Measurements from ENCODE around the gene EML5. TPM values are rescaled to one million over a fixed set of nuclear protein-coding genes. Genes with fewer than 3 reads are reported as not detected.

EML5 gene
- total RNA-seq, 1 experiment from 2014 or later: 1.8 TPM

DNA sequence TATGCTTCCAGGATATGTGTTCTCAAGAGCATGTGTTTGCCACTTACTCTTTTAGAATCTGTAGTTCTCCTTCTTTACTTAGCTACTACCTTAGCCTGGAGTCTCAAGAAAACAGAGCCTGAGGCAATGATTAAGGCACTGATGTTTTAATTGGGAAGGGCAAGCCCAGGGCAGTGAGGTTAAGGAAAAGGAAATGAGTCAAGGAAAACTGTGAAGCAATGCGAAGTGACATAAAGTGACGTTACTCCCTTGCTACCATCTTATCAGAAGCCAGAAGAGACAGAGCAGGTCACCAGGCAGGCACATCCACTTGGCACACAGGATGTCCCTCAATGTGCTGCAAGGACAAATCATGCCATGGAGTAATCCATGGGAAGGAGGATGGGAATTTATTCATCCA lies 11.3 kb upstream of the EML5 start:
- intact Hi-C loops (cut with micrococcal nuclease): no loop called here
- Histone ChIP-seq H3K4me3 (replicated peaks in 1 of 2; ENCODE audit: low read depth in 1 of 2, low read length in 2 of 2) (no peak overlapping the region), H3K27me3 (ENCODE audit: insufficient read depth, low read length) (no peaks in the 10 kb centered on the region), H3K9me3 (ENCODE audit: control insufficient read depth in 1 of 2, insufficient read depth in 1 of 2, low read depth in 1 of 2, low read length in 2 of 2) (no peaks in the 10 kb centered on the region), H4K20me1 (ENCODE audit: insufficient read depth) (no peaks in the 10 kb centered on the region), H3K4me1 (ENCODE audit: control insufficient read depth in 1 of 2, insufficient read depth in 2 of 2, low read length in 2 of 2) (no peaks in the 10 kb centered on the region), H3K9ac (ENCODE audit: low read length) (no peak overlapping the region), H3K79me2 (ENCODE audit: insufficient read depth, low read length) (no peaks in the 10 kb centered on the region), H2AFZ (ENCODE audit: low read depth, low read length, poor library complexity, severe bottlenecking) (no peak overlapping the region), H3K36me3 (ENCODE audit: control insufficient read depth in 1 of 2, insufficient read depth in 2 of 2, low read length in 2 of 2) (no peaks in the 10 kb centered on the region), H3K9me2 (ENCODE audit: insufficient read depth) (no peaks in the 10 kb centered on the region), H3K4me2 (ENCODE audit: low read length) (no peak overlapping the region), H3K27ac (ENCODE audit: low read depth, low read length) (no peak overlapping the region)
- DNase-seq (ENCODE audit: low read depth, low spot score): no peak
- ATAC-seq: no peak
- CTCF ChIA-PET: no interaction called here
- TF ChIP-seq SIN3A (IDR thresholded peaks at IDR 0.05; ENCODE audit: low read depth): no peak
- TF ChIP-seq TCF7L2 (IDR thresholded peaks at IDR 0.05; ENCODE audit: borderline replicate concordance, extremely low read depth, insufficient read depth, insufficient read length): no peak
- no peak for TF ChIP-seq CBX3 (IDR thresholded peaks at IDR 0.05; ENCODE audit: low read depth)
- no peak for TF ChIP-seq EZH2phosphoT487 (IDR thresholded peaks at IDR 0.05; ENCODE audit: borderline replicate concordance)
- no peak for TF ChIP-seq RAD21 (IDR thresholded peaks at IDR 0.05; ENCODE audit: low read depth)
- no peak for TF ChIP-seq SP1 (IDR thresholded peaks at IDR 0.05; ENCODE audit: low read depth)
- TF ChIP-seq ZFX (IDR thresholded peaks at IDR 0.05): no peak
- TF ChIP-seq FOSL1 (IDR thresholded peaks at IDR 0.05; ENCODE audit: low read depth): no peak
- TF ChIP-seq EGR1 (IDR thresholded peaks at IDR 0.05; ENCODE audit: low read depth): no peak
- no TSS peak for BruUV-seq (replicated peaks)
- RAD21 ChIA-PET (ENCODE audit: low non-redundant PET in 1 of 2, low total read pairs in 2 of 2, uncharacterized antibody in 2 of 2, unreplicated experiment in 2 of 2): no interaction called here
- POLR2A ChIA-PET: no interaction called here

DNA sequence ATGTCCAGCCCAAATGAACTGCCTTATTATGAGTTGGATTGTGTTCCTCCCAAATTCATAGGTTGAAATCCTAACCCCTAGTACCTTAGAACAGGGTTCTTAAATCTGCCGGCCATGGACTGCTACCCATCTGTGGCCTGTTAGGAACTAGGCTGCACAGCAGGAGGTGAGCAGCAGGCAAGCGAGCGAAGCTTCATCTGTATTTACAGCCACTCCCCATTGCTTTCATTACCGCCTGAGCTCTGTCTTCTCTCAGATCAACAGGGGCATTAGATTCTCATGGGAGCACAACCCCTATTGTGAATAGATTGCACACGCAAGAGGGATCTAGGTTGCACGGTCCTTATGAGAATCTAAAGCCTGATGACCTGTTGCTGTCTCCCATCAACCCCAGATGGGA lies 9.8 kb upstream of the EML5 start:
- H3K27me3 ChIP-seq (ENCODE audit: insufficient read depth, low read length): no peaks in the 10 kb centered on the region
- ChIA-PET CTCF (no interaction called here), POLR2A (no interaction called here), RAD21 (ENCODE audit: low non-redundant PET in 1 of 2, low total read pairs in 2 of 2, uncharacterized antibody in 2 of 2, unreplicated experiment in 2 of 2) (no interaction called here)
- H3K9ac ChIP-seq (ENCODE audit: low read length): no peak overlapping the region
- no peaks in the 10 kb centered on the region for H3K9me3 ChIP-seq (ENCODE audit: control insufficient read depth in 1 of 2, insufficient read depth in 1 of 2, low read depth in 1 of 2, low read length in 2 of 2)
- no peaks in the 10 kb centered on the region for H3K4me1 ChIP-seq (ENCODE audit: control insufficient read depth in 1 of 2, insufficient read depth in 2 of 2, low read length in 2 of 2)
- no peak for ATAC-seq
- DNase-seq (ENCODE audit: low read depth, low spot score): no peak
- no peak overlapping the region for H3K4me2 ChIP-seq (ENCODE audit: low read length)
- no TSS peak for BruUV-seq (replicated peaks)
- no peak overlapping the region for H3K4me3 ChIP-seq (replicated peaks in 1 of 2; ENCODE audit: low read depth in 1 of 2, low read length in 2 of 2)
- H3K79me2 ChIP-seq (ENCODE audit: insufficient read depth, low read length): no peaks in the 10 kb centered on the region
- H3K27ac ChIP-seq (ENCODE audit: low read depth, low read length): no peak overlapping the region
- H3K9me2 ChIP-seq (ENCODE audit: insufficient read depth): no peaks in the 10 kb centered on the region
- intact Hi-C loops (cut with micrococcal nuclease): no loop called here
- no peaks in the 10 kb centered on the region for H3K36me3 ChIP-seq (ENCODE audit: control insufficient read depth in 1 of 2, insufficient read depth in 2 of 2, low read length in 2 of 2)
- H4K20me1 ChIP-seq (ENCODE audit: insufficient read depth): no peaks in the 10 kb centered on the region
- no peak for TF ChIP-seq CBX3 (IDR thresholded peaks at IDR 0.05; ENCODE audit: low read depth)
- TF ChIP-seq SRF (IDR thresholded peaks at IDR 0.05; ENCODE audit: low read depth): no peak
- no peak for TF ChIP-seq SIN3A (IDR thresholded peaks at IDR 0.05; ENCODE audit: low read depth)
- no peak for TF ChIP-seq RAD21 (IDR thresholded peaks at IDR 0.05; ENCODE audit: low read depth)
- TF ChIP-seq FOSL1 (IDR thresholded peaks at IDR 0.05; ENCODE audit: low read depth): no peak
- no peak for TF ChIP-seq TCF7L2 (IDR thresholded peaks at IDR 0.05; ENCODE audit: borderline replicate concordance, extremely low read depth, insufficient read depth, insufficient read length)
- TF ChIP-seq, protein P1, sequence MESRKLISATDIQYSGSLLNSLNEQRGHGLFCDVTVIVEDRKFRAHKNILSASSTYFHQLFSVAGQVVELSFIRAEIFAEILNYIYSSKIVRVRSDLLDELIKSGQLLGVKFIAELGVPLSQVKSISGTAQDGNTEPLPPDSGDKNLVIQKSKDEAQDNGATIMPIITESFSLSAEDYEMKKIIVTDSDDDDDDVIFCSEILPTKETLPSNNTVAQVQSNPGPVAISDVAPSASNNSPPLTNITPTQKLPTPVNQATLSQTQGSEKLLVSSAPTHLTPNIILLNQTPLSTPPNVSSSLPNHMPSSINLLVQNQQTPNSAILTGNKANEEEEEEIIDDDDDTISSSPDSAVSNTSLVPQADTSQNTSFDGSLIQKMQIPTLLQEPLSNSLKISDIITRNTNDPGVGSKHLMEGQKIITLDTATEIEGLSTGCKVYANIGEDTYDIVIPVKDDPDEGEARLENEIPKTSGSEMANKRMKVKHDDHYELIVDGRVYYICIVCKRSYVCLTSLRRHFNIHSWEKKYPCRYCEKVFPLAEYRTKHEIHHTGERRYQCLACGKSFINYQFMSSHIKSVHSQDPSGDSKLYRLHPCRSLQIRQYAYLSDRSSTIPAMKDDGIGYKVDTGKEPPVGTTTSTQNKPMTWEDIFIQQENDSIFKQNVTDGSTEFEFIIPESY (IDR thresholded peaks at IDR 0.05; ENCODE audit: extremely low read depth, insufficient replicate concordance, low read length): no peak
- no peak for TF ChIP-seq POLR2AphosphoS5 (IDR thresholded peaks at IDR 0.05; ENCODE audit: low read depth, low read length)
- TF ChIP-seq, protein P2, sequence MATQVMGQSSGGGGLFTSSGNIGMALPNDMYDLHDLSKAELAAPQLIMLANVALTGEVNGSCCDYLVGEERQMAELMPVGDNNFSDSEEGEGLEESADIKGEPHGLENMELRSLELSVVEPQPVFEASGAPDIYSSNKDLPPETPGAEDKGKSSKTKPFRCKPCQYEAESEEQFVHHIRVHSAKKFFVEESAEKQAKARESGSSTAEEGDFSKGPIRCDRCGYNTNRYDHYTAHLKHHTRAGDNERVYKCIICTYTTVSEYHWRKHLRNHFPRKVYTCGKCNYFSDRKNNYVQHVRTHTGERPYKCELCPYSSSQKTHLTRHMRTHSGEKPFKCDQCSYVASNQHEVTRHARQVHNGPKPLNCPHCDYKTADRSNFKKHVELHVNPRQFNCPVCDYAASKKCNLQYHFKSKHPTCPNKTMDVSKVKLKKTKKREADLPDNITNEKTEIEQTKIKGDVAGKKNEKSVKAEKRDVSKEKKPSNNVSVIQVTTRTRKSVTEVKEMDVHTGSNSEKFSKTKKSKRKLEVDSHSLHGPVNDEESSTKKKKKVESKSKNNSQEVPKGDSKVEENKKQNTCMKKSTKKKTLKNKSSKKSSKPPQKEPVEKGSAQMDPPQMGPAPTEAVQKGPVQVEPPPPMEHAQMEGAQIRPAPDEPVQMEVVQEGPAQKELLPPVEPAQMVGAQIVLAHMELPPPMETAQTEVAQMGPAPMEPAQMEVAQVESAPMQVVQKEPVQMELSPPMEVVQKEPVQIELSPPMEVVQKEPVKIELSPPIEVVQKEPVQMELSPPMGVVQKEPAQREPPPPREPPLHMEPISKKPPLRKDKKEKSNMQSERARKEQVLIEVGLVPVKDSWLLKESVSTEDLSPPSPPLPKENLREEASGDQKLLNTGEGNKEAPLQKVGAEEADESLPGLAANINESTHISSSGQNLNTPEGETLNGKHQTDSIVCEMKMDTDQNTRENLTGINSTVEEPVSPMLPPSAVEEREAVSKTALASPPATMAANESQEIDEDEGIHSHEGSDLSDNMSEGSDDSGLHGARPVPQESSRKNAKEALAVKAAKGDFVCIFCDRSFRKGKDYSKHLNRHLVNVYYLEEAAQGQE (IDR thresholded peaks at IDR 0.05; ENCODE audit: low read depth): no peak
- TF ChIP-seq ZFX (IDR thresholded peaks at IDR 0.05): no peak
- TF ChIP-seq, protein P3, sequence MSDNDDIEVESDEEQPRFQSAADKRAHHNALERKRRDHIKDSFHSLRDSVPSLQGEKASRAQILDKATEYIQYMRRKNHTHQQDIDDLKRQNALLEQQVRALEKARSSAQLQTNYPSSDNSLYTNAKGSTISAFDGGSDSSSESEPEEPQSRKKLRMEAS (IDR thresholded peaks at IDR 0.05): no peak
- no peak overlapping the region for H2AFZ ChIP-seq (ENCODE audit: low read depth, low read length, poor library complexity, severe bottlenecking)
